DOHH2 (cell line): ENCODE data around the gene PRRT1B.

Experiments used
- H3F3A ChIP-seq: fragments of 200-600 bp; sonication (generic), shearing (Covaris generic); 2 replicates; pipeline ENCODE4 v1.6.0; 2016; ENCODE audit warnings: antibody characterized with exemption, mild to moderate bottlenecking; ENCODE audit not compliant: control insufficient read depth, insufficient read depth
- H3K27ac ChIP-seq: fragments of 200-600 bp; sonication (generic); 2 replicates; pipeline ENCODE4 v1.5.1; 2014; ENCODE audit warnings: low read depth, mild to moderate bottlenecking, low read length, moderate library complexity
- H3K27me3 ChIP-seq: fragments of 200-600 bp; sonication (generic); 2 replicates; pipeline ENCODE4 v1.6.1; 2014; ENCODE audit warnings: mild to moderate bottlenecking, low read length, mixed read lengths; ENCODE audit not compliant: control insufficient read depth
- H3K36me3 ChIP-seq: fragments of 200-600 bp; sonication (generic); 2 replicates; pipeline ENCODE4 v1.6.1; 2014; ENCODE audit warnings: mild to moderate bottlenecking, low read length, moderate library complexity, mixed read lengths; ENCODE audit not compliant: control insufficient read depth
- H3K4me1 ChIP-seq: fragments of 200-600 bp; sonication (generic); 2 replicates; pipeline ENCODE4 v1.6.1; 2014; ENCODE audit warnings: mild to moderate bottlenecking, low read length, mixed read lengths; ENCODE audit not compliant: control insufficient read depth
- H3K4me2 ChIP-seq: fragments of 200-600 bp; sonication (generic); 2 replicates; pipeline ENCODE4 v1.6.0; 2014; ENCODE audit warnings: mild to moderate bottlenecking, low read length, moderate library complexity
- H3K4me3 ChIP-seq: fragments of 200-600 bp; sonication (generic); 2 replicates; pipeline ENCODE4 v1.5.1; 2014; ENCODE audit warnings: mild to moderate bottlenecking, low read length, mixed read lengths
- H3K79me2 ChIP-seq: fragments of 200-600 bp; sonication (generic); 2 replicates; pipeline ENCODE4 v1.6.1; 2014; ENCODE audit warnings: mild to moderate bottlenecking, low read length, mixed read lengths; ENCODE audit not compliant: control insufficient read depth
- H3K9me2 ChIP-seq: fragments of 200-600 bp; sonication (generic); replicated peaks from 2 replicates; pipeline ENCODE4 v1.6.1; 2014; ENCODE audit warnings: mild to moderate bottlenecking, low read length, mixed read lengths; ENCODE audit not compliant: control insufficient read depth
- H3K9me3 ChIP-seq: fragments of 200-600 bp; sonication (generic); 2 replicates; pipeline ENCODE4 v1.6.1; 2014; ENCODE audit warnings: antibody characterized with exemption, low read length, mixed read lengths; ENCODE audit not compliant: control insufficient read depth, insufficient read depth
- H4K20me1 ChIP-seq: fragments of 200-600 bp; sonication (generic); 2 replicates; pipeline ENCODE4 v1.6.0; 2014; ENCODE audit warnings: low read depth, mild to moderate bottlenecking, antibody characterized with exemption, low read length, moderate library complexity; ENCODE audit not compliant: control insufficient read depth, insufficient read depth
- EZH2phosphoT487 ChIP-seq: fragments of 200-600 bp; sonication (generic); IDR thresholded peaks from 2 replicates; pipeline ENCODE4 v1.6.1; 2017; ENCODE audit warnings: borderline replicate concordance, mild to moderate bottlenecking, antibody characterized with exemption, low read length, moderate library complexity, mixed read lengths
- TF ChIP-seq, protein P1 (sequence below): fragments of 200-600 bp; sonication (generic); IDR thresholded peaks from one replicate; pipeline ENCODE4 v1.5.1; 2014; ENCODE audit warnings: antibody characterized with exemption, mild to moderate bottlenecking, low read depth, low read length; ENCODE audit not compliant: poor library complexity, severe bottlenecking

The PRRT1B gene

GRCh38 chr9:131545003-131545785, at the start of gene PRRT1B:
TSS of gene PRRT1B (plus strand) at chr9:131545523. CDS start at chr9:131545616, 93 bp downstream.
- H3K9me3 ChIP-seq, result peaks cover 6% of the 10 kb centered on the region
- no peaks in the 10 kb centered on the region for H3K9me2 ChIP-seq
- no peak within 1 kb of the TSS for H3K27ac ChIP-seq
- H3K27me3 ChIP-seq, result no peaks in the 10 kb centered on the region
- no peak within 1 kb of the TSS for H3K4me3 ChIP-seq
- no peak within 1 kb of the TSS for H3K4me2 ChIP-seq
- no peaks in the 10 kb centered on the region for H3K36me3 ChIP-seq
- H4K20me1 ChIP-seq, result no peaks in the 10 kb centered on the region
- no peaks in the 10 kb centered on the region for H3K4me1 ChIP-seq
- H3F3A ChIP-seq, result no peaks in the 10 kb centered on the region
- TF ChIP-seq, protein P1, sequence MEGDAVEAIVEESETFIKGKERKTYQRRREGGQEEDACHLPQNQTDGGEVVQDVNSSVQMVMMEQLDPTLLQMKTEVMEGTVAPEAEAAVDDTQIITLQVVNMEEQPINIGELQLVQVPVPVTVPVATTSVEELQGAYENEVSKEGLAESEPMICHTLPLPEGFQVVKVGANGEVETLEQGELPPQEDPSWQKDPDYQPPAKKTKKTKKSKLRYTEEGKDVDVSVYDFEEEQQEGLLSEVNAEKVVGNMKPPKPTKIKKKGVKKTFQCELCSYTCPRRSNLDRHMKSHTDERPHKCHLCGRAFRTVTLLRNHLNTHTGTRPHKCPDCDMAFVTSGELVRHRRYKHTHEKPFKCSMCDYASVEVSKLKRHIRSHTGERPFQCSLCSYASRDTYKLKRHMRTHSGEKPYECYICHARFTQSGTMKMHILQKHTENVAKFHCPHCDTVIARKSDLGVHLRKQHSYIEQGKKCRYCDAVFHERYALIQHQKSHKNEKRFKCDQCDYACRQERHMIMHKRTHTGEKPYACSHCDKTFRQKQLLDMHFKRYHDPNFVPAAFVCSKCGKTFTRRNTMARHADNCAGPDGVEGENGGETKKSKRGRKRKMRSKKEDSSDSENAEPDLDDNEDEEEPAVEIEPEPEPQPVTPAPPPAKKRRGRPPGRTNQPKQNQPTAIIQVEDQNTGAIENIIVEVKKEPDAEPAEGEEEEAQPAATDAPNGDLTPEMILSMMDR, result no peak
- no peak for TF ChIP-seq EZH2phosphoT487
- no peaks in the 10 kb centered on the region for H3K79me2 ChIP-seq

GRCh38 chr9:131495785-131496184, 49.5 kb upstream of the PRRT1B start:
- H4K20me1 ChIP-seq, result no peaks in the 10 kb centered on the region
- H3K4me1 ChIP-seq, result no peaks in the 10 kb centered on the region
- no peak overlapping the region for H3K27ac ChIP-seq
- TF ChIP-seq, protein P1, result no peak
- TF ChIP-seq EZH2phosphoT487, result no peak
- H3K9me2 ChIP-seq, result no peaks in the 10 kb centered on the region
- H3K36me3 ChIP-seq, result peaks cover 94% of the 10 kb centered on the region
- H3K4me3 ChIP-seq, result no peak overlapping the region
- no peak overlapping the region for H3K4me2 ChIP-seq
- no peaks in the 10 kb centered on the region for H3K9me3 ChIP-seq
- no peaks in the 10 kb centered on the region for H3K79me2 ChIP-seq
- H3F3A ChIP-seq, result peaks cover 22% of the 10 kb centered on the region
- no peaks in the 10 kb centered on the region for H3K27me3 ChIP-seq

GRCh38 chr9:131496844-131497405, 48.4 kb upstream of the PRRT1B start:
- no peaks in the 10 kb centered on the region for H3K27me3 ChIP-seq

More at GRCh38 chr9:131496844-131497405, 48.4 kb upstream of the PRRT1B start:
- Histone ChIP-seq H3K9me2 (no peaks in the 10 kb centered on the region), H3K27ac (no peak overlapping the region), H4K20me1 (no peaks in the 10 kb centered on the region), H3K79me2 (no peaks in the 10 kb centered on the region), H3K9me3 (no peaks in the 10 kb centered on the region), H3K36me3 (peaks cover 85% of the 10 kb centered on the region), H3K4me3 (no peak overlapping the region), H3K4me2 (no peak overlapping the region), H3K4me1 (peaks cover 3% of the 10 kb centered on the region), H3F3A (peaks cover 27% of the 10 kb centered on the region)
- TF ChIP-seq, protein P1, result no peak
- TF ChIP-seq EZH2phosphoT487, result no peak
